SK-N-MC (cell line): ENCODE measurements around the gene ADARB2.

Experiments
- DNase-seq: peaks from one replicate; pipeline ENCODE4 v3.0.0-alpha.2; 2011; ENCODE audit warnings: low read depth, low spot score
- H3K27ac ChIP-seq: fragments of 200-600 bp; sonication (generic); 2 replicates; pipeline ENCODE4 v1.5.1; 2016; ENCODE audit warnings: mixed run types
- H3K36me3 ChIP-seq: fragments of 200-600 bp; sonication (generic); 2 replicates; pipeline ENCODE4 v1.6.1; 2017; ENCODE audit warnings: antibody characterized with exemption, low read length, mixed read lengths; ENCODE audit not compliant: insufficient read depth
- H3K4me3 ChIP-seq: fragments of 200-600 bp; sonication (generic); 2 replicates; pipeline ENCODE4 v1.5.1; 2016
- H3K9ac ChIP-seq: fragments of 200-600 bp; sonication (generic); 2 replicates; pipeline ENCODE4 v1.8.0; 2017; ENCODE audit warnings: mixed run types, mixed read lengths; ENCODE audit not compliant: insufficient read length
- H3K9me3 ChIP-seq: fragments of 200-600 bp; sonication (generic); 2 replicates; pipeline ENCODE4 v1.6.1; 2017; ENCODE audit warnings: low read depth, mild to moderate bottlenecking, antibody characterized with exemption, low read length, moderate library complexity, mixed read lengths
- EZH2 ChIP-seq: fragments of 200-600 bp; sonication (generic); IDR thresholded peaks from one replicate; pipeline ENCODE4 v1.6.1; 2017; ENCODE audit warnings: antibody characterized with exemption
- FOXP2 ChIP-seq: optimal IDR thresholded peaks from 2 replicates; pipeline ENCODE3; 2011; ENCODE audit warnings: mild to moderate bottlenecking, moderate library complexity; ENCODE audit not compliant: insufficient read depth; ENCODE audit errors: extremely low read length, control extremely low read depth
- POLR2AphosphoS5 ChIP-seq: IDR thresholded peaks from 2 replicates; pipeline ENCODE4 v1.6.1; 2012; ENCODE audit warnings: mild to moderate bottlenecking, low read depth, low read length, borderline replicate concordance

ADARB2 gene

DNA sequence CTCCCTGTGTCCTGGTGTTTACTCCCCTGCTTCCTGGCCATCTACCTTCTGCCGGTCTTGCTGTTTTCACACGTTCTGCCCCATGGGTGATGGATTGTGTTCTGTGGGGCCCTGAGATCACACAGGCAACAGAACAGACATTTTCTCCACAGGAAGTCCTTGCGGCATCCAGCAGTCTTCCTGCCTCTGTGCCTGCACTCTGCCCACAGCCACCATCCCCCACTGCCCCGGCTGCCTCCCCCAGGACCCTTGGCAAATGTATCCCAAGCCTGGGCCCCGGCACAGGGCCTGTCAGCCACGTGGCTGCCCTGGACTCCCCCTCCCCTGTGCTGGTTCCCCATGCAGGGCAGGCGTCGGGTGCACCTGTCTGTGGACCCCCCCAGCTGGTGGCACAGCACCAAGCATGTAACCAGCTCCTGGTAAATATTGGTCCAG is 497.0 kb downstream of the ADARB2 start:
- H3K9ac ChIP-seq = no peak overlapping the region
- H3K36me3 ChIP-seq = no peaks in the 10 kb centered on the region
- TF ChIP-seq EZH2 = no peak
- no peak for TF ChIP-seq FOXP2
- TF ChIP-seq POLR2AphosphoS5 = no peak
- H3K27ac ChIP-seq = no peak overlapping the region
- DNase-seq = no peak
- no peaks in the 10 kb centered on the region for H3K9me3 ChIP-seq
- H3K4me3 ChIP-seq = no peak overlapping the region

DNA sequence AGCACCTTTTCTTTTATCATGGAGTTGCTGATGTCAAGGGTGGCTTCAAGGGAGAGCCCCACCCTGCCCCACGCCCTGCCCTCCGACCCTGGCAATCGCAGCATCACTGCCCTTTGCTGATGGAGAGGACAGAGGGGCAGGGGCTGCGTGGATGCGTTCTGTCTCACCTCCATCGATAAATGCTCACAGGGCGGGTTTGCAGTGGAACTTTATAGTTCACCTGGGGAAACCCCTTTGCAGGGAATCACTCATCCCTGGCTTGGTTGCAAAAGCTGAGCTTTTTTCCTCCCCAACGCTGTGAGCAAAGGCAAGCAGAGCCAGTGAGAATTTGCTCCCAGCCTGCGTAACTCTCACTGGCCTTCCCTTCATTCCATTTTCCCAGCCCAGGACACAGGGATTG is 504.3 kb downstream of the ADARB2 start:
- no peak for TF ChIP-seq EZH2
- TF ChIP-seq FOXP2 = no peak
- TF ChIP-seq POLR2AphosphoS5 = no peak
- DNase-seq = no peak
- H3K4me3 ChIP-seq = no peak overlapping the region
- H3K9me3 ChIP-seq = no peaks in the 10 kb centered on the region
- H3K9ac ChIP-seq = no peak overlapping the region
- H3K36me3 ChIP-seq = no peaks in the 10 kb centered on the region
- H3K27ac ChIP-seq = no peak overlapping the region

DNA sequence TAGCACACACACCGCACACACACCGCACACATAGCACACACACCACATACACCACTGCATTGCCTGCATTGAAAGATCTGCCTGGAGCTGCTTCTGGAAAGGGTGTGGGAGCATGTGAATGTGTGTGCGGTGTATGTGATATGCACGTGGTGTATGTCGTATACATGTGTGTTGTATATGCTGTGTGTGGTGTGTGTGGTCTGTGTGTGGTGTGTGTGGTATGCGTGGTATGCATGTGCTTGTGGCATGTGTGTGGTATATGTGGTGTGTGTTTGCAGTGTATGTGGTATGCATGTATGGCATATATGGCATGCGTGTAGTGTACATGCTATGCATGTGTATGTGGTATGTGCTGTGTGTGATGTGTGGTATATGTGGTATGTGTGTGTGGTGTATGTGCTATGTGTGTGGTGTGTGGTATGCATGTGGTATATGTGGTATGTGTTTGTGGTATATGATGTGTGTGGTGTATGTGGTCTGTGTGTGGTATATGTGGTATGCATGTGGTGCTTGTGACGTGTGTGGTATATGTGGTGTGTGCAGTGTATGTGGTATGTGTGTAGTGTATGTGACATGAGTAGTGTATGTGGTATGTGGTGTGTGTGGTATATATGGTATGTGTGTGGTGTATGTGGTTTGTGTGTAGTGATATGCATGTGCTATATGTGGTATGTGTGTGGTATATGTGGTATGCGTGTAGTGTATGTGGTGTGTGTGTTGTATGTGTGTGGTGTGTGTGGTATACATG is 505.0 kb downstream of the ADARB2 start:
- no peak for TF ChIP-seq POLR2AphosphoS5
- no peak for TF ChIP-seq EZH2
- no peak for TF ChIP-seq FOXP2
- Histone ChIP-seq H3K4me3 (no peak overlapping the region), H3K36me3 (no peaks in the 10 kb centered on the region), H3K9ac (no peak overlapping the region), H3K9me3 (no peaks in the 10 kb centered on the region), H3K27ac (no peak overlapping the region)
- no peak for DNase-seq

DNA sequence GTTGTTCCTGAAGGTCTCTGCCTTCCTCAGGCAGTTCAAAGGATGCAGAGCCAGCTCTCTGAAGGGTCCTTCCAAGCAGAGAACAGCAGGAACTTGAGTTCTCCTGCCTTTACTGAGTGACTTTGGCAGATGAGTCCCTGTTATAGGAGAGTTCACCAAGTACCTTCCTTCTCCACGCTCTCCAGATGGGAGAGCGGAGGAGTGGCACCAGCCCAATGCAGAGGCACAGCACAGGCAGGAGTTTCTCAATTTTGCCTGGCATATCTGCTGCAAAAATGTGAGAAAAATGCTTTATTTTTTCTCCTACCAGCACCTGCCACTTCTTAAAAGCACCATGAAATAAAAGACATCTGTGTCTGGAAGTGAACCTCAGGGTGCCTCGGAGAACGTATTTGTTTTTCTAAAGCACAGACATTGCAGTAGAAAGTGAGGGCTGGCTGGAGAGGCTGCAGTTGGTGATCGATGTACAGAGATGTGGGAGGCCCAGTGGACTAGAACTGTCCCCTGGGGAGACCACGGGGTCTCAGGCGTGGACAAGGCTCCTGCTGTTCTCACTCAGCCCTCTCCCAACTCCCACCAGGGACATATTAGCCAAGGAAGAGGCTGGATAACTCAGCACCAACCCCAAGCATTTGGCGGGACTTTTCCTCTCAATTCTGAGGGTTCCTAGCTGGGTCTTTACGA is 506.6 kb downstream of the ADARB2 start:
- H3K27ac ChIP-seq = no peak overlapping the region
- no peak overlapping the region for H3K9ac ChIP-seq
- no peaks in the 10 kb centered on the region for H3K36me3 ChIP-seq
- DNase-seq = no peak
- no peaks in the 10 kb centered on the region for H3K9me3 ChIP-seq
- no peak overlapping the region for H3K4me3 ChIP-seq
- TF ChIP-seq FOXP2 (no peak), POLR2AphosphoS5 (no peak), EZH2 (no peak)

DNA sequence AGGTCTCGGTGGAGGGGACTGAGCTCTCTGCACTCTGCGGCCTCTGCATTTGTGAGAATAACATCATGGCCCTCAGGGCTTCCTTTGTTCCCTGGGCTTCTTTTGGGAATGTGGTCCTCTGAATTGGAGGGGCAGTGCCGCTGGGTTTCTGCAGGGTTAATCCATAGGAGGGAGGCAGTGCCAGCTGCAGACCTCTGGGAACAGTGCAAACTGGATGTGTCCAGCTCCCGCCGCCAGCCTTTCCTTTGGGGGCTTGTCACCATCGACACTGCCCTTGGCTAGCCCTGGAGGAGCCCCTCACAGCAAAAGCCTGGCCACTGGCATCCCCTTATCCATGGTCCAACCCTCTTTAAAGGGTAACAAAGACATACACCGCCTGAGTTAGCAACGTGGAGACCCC is 507.2 kb downstream of the ADARB2 start:
- Histone ChIP-seq H3K9ac (no peak overlapping the region), H3K27ac (no peak overlapping the region), H3K9me3 (no peaks in the 10 kb centered on the region), H3K36me3 (no peaks in the 10 kb centered on the region), H3K4me3 (no peak overlapping the region)
- no peak for TF ChIP-seq EZH2
- no peak for DNase-seq

GRCh38 chr10:1229574-1229973 is 507.8 kb downstream of the ADARB2 start:
- Histone ChIP-seq H3K9ac (no peak overlapping the region), H3K27ac (no peak overlapping the region), H3K4me3 (no peak overlapping the region), H3K36me3 (no peaks in the 10 kb centered on the region), H3K9me3 (no peaks in the 10 kb centered on the region)
- TF ChIP-seq EZH2 = no peak
- no peak for DNase-seq

DNA sequence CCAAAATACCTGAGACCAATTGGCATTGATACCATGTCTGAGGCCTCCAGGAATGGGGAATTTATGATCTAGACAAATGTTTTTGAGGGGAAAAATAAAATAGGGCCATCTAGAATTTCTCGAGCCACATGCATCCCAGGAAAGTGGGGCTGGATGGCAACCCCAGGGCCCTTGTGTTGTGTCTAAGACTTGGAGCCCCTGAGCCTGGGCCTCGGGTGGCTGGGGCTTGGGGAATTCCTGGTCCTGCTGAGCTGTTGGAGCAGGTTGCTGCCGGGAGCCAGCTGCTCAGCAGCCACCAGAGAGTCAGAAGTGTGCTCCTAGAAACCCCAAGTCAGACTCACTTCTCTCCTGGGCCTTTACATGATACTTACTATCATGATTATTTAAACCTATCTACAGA is 508.2 kb downstream of the ADARB2 start:
- Histone ChIP-seq H3K36me3 (no peaks in the 10 kb centered on the region), H3K27ac (no peak overlapping the region), H3K9me3 (no peaks in the 10 kb centered on the region), H3K9ac (no peak overlapping the region), H3K4me3 (no peak overlapping the region)
- TF ChIP-seq EZH2 (no peak), POLR2AphosphoS5 (no peak), FOXP2 (no peak)
- DNase-seq = no peak

GRCh38 chr10:1228467-1228975 is 508.8 kb downstream of the ADARB2 start:
- TF ChIP-seq FOXP2 (no peak), EZH2 (no peak), POLR2AphosphoS5 (no peak)
- H3K9me3 ChIP-seq = no peaks in the 10 kb centered on the region
- no peak for DNase-seq
- no peak overlapping the region for H3K4me3 ChIP-seq
- no peaks in the 10 kb centered on the region for H3K36me3 ChIP-seq
- no peak overlapping the region for H3K27ac ChIP-seq
- no peak overlapping the region for H3K9ac ChIP-seq
